ENCODE results near the gene KCTD4.
"Not testable (repeated sequence)": the region's sequence is repeated elsewhere in the genome, so short reads cannot be mapped to it uniquely, and the experiment has no call there.

The KCTD4 gene

DNA sequence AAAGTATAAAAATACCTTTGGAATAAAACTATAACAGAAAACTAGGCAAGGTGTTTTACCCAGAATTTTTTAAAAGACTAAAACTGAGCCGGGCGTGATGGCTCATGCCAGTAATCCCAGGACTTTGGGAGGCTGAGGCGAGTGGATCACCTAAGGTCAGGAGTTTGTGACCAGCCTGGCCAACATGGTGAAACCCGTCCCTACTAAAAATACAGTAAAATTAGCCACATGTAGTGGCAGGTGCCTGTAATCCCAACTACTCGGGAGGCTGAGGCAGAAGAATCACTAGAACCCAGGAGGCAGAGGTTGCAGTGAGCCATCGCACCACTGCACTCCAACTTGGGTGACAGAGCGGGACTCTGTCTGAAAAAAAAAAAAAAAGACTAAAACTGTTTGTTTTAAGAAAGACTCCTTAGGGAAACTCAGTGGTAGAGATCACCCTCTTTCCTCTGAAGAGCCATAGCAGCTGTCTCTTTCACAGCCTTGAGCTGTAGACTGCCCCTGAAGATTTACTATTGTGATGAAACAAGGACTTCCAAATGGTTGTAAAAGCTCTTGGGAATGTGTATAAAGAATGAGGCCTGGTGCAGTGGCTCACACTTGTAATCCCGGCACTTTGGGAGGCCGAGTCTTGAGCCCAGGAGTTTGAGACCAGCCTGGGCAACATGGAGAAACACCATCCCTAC is 14.7 kb upstream of the KCTD4 start:
- no peak for DNase-seq

DNA sequence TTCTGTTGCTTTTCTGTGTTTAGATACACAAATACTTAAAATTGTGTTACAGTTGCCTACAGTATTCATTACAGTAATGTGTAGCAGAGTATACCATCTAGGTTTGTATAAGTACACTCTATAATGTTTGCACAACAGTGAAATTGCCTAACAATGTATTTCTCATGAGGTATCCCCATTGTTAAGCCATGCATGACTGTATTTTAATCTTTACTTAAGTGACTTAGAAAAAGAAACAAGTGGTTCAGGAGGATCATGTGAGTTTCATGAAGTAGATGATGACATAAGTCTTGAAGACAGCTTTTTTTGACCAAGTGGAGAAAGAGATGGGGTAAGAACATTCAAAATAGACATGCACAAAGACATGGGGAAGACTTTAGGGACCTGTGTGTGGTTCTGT is 8.4 kb upstream of the KCTD4 start:
- DNase-seq = no peak

DNA sequence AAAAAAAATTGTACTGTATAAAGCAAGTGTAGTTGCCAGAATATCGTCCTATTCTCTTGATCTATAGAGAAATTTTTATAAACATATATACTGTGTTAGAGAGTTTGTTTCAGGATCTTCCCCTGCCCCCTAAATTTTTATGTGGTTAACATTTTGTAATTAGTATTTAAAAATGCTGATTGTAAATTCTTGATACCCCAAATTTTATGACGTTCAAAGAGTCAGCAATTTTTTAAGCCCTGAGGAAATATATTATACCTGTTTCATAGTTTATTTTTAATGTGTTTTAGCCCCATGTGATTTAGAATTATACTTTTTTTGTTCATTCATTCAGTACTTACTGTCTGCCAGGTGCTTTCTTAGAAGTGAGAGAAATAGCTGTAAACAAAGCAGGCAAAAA is 7.3 kb upstream of the KCTD4 start:
- no peak for DNase-seq

DNA sequence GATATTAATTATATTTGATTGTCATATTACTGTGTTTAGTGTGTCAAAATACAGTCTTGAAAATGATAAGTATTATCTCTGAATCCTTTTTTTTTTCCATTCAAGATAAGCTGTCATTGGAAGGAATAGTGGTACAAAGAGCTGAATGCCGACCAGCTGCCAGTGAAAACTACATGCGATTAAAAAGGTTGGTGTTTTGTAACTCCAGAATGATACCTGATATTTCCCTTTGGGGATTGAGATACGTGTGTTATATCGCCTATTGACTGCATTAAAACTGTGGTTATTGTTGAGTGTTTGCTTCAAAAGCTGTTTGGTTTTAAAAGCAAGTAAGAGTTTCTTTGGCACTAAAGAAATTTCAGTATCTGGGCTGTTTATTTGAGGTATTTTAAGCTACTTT is 6.5 kb upstream of the KCTD4 start:
- no peak for DNase-seq

DNA sequence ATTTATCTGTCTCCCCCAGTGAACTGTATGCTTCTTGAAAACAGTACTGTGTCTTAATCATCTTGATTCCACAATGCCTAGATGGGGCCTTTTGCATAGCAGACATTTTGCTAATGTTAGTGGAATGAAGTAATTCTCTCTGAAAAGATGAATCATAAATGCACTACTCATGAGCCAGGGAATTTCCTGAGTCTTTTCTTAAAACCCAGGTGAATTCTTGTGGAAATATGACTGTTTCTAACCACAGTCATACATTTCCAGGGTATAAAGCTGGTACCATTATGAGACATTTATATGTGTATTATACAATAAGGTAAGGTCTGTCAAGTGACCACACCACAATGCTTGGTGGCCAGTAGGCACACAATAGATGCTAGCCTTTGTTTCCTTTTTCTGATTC is 5.5 kb upstream of the KCTD4 start:
- no peak for DNase-seq

DNA sequence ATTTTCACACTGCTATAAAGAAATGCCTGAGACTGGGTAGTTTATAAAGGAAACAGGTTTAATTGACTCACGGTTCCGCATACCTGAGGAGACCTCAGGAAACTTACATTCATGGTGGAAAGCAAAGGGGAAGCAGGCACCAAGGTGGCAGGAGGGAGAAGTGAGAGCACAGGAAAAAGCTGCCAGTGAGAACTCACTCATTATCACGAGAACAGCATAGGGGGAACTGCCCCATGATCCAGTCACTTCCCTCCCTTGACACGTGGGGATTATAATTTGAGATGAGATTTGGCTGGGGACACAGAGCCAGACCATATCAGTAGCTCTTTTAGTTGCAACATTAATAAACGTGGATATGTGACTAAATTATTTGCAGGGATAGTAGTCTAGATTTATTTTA is 4.3 kb upstream of the KCTD4 start:
- DNase-seq = no peak

DNA sequence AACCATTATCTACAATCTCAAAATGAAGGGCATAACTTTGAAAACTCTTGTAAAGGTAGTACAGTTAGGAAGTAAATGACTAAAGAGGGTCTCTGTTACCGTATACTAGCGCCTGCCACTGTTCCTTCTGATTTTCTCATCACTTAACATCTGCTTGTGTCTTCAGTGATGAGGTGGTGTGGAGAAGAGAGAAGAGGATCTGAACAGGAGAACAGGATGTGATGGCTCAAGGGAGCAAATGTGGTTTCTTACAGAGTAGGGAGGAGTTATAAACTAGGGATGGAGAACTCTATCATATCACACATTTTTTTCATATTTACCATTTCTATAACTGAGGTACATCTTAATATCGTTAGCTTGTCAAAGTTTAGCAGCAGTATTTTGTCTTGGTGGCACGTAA is 1.1 kb downstream of the KCTD4 start:
- no peak for DNase-seq

DNA sequence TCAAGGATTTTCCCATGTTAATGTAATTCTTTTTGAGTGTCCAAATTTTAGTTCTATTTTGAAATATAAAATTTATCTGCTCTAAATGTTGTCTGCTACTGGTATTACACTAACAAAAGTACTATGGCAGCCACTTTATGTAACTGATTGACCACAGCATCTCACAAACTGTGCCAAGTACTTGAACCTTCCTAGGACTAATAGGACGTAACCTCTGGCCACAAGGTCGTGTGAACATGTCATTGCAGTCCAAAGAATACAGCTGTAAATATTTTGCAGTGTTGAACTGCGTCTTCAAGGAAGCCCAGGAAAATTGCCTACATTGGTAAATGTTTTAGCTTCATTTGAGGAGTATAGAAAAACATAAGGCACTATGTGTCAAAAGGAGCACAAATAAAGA is 1.9 kb downstream of the KCTD4 start:
- DNase-seq = no peak

DNA sequence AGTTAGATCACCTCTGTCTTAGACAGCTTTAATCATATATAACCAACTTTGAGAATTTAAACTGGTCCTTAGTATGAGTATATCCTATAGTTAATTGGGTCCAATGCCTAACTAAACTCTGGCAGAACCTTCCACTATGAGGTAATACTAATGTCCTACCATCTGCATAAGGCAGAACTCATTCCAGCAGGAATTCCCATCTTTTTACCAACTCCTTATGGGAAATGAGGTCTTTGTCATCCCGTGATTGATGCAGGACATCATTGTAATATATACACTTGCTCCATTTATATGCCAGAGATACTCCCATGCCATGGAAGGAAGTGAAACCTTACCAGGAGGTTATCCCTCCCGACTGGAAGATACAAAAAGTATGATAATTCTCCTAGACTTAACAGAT is 2.8 kb downstream of the KCTD4 start:
- DNase-seq = no peak

DNA sequence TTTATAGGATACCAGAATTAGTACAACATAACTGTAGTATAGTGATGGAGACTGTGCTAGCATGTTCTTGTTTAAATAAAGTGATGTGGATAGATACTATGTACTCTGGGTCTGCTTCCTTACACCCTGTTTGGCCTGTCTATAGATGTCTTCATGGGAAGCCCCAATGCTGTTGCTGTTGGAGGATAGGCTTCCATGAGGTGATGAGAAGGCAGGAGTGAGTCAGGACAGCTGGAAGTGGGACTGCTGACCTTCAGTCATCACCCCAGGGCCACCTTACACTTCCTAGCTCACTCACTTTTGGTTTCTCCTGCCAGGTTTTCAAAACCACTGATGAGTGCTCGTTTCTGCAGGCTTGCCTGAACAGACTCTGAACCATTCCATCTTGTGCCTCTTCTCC is 4.2 kb downstream of the KCTD4 start:
- no peak for DNase-seq

DNA sequence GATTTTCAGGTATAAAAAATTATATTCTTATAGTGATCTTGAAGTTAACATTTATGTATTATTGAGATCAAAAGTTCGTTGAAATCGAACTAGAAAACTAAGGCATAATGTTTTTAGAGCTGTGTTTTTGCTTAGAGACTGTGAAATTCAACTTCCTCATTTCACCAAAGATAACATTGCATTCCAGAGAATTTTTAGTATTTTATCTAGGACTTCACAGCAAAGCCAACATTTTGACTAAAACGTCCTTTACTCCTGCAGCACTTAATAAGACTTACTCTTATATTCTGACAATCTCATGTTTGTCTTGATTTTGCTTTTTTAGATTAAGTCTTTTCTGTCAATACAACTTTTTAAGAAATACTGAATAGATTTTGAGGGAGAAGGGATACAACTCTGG is 4.7 kb downstream of the KCTD4 start:
- DNase-seq = no peak

DNA sequence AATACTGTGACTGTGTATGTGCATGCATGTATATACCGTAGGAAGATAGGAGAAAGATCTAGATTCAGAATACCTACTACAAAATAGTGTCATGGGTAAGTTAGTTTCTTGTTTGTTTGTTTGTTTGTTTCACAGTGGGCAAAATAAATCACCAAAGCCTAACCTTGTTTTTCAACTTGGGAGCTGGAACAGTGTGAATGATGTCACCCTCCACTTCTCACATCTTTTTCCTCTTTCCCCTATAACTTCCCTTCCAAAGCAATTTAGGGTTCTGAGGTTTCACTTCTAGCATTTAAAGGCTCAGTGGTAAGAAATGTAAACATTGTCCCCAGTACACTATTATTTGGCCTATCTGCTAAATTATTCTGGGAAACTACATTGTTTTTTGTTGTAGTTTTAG is 5.4 kb downstream of the KCTD4 start:
- DNase-seq = no peak

DNA sequence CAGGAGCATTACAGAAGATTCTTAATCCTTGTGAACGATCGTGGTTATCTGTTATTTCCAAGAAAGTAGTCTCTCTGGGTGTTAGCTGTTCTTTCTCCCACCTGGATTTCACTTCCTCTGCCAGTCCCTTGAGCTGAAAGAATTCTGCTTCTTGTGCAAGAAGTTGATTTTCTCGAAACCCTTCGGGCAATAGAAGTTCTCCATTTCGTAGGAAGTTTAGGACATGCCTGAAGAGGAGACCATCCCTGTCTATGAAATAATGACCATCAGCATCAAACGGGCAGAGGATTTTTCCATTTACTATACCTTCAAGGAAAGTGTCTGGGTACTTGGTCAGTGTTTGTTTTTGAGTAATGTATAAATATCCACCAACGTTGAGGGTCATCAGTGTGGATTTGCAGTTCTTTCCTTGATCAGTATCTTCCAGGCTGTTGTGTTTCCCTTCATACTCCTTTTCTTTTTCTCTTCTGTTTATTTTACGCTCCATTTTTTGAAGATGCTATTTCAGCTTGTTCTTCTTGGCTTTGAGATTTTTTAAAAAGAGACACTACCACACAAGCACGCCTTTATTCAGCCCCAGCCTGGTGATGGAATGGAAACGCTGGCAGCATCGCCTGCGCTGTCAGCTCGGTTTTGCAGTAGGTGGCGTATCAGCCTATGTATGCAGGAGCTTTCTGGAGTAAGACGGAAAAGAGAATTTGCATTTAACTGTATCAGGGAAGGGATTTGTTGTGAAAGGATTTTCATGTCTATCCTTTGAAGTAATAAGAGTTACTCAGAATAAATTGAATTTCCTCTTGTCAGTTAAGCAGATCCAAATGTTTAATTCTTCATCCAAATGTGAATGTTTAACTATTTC is 6.5 kb downstream of the KCTD4 start:
- no peak for DNase-seq

DNA sequence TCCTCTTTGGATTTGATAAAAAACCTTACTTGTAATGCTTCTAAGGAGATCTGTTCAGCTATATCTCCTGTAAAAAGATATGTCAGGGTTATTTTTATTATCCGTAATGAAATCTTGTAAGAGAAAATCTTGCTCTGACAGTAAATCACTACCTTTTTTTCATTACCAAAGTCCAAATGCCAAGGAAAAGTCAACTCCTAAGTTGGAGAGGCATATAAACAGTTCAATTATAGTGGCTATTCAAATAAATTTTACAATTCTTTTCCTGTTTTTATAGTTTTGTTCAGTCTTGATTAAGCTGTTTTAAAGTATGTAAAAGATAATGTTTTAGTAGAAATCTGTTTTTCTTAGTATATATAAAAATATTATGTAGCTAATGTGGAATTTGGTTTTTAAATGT is 9.0 kb downstream of the KCTD4 start:
- no peak for DNase-seq

DNA sequence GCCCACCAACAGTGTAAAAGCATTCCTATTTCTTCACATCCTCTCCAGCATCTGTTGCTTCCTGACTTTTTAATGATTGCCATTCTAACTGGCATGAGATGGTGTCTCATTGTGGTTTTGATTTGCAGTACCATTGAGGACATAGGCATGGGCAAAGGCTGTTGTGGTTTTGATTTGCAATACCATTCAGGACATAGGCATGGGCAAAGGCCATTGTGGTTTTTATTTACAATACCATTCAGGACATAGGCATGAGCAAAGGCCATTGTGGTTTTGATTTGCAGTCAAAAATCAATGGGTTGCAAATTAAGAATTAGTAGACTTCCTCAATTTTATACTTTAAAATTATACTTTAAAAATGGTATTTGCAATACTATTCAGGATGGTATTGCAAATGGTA is 11.3 kb downstream of the KCTD4 start:
- DNase-seq = not testable (repeated sequence)

DNA sequence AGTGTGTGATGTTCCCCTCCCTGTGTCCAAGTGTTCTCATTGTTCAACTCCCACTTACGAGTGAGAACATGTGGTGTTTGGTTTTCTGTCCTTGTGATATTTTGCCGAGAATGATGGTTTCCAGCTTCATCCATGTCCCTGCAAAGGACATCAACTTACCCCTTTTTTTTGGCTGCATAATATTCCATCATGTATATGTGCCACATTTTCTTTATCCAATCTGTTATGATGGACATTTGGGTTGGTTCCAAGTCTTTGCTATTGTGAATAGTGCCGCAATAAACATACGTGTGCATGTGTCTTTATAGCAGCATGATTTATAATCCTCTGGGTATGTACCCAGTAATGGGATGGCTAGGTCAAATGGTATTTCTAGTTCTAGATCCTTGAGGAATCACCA is 11.8 kb downstream of the KCTD4 start:
- DNase-seq = not testable (repeated sequence)

DNA sequence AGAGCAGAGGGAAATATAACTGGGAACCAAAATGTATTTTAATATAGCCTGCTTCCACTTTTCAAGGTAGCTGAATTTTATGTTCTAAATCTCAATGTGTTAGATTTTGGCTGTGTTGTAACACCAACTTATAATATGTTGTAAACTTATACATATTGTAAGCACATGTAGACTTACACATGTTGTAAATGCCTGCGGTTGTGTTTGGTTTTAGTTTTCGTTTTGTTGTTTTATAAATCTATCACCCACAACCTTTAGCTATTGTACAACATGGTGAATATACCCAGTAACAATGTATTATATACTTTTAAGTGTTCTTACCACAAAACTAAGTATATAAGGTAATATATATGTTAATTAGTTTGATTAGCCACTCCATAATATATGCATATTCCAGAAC is 15.6 kb downstream of the KCTD4 start:
- DNase-seq = no peak

DNA sequence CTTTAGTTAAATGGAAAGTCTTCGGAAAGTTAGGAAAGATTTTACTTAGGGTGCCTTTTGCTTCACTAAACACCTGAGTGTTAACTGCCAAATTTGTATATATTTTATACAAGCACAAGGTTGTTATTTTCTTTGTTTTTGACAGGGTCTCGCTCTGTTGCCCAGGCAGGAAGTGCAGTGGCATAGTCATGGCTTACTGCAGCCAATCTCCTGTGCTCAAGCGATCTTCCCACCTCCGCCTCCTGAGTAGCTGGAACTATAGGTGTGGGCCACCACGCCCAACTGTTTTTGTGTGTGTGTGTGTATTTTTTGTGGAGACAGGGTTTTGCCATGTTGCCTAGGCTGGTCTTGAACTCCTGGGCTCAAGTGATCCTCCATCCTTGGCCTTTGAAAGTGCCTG is 16.2 kb downstream of the KCTD4 start:
- no peak for DNase-seq

DNA sequence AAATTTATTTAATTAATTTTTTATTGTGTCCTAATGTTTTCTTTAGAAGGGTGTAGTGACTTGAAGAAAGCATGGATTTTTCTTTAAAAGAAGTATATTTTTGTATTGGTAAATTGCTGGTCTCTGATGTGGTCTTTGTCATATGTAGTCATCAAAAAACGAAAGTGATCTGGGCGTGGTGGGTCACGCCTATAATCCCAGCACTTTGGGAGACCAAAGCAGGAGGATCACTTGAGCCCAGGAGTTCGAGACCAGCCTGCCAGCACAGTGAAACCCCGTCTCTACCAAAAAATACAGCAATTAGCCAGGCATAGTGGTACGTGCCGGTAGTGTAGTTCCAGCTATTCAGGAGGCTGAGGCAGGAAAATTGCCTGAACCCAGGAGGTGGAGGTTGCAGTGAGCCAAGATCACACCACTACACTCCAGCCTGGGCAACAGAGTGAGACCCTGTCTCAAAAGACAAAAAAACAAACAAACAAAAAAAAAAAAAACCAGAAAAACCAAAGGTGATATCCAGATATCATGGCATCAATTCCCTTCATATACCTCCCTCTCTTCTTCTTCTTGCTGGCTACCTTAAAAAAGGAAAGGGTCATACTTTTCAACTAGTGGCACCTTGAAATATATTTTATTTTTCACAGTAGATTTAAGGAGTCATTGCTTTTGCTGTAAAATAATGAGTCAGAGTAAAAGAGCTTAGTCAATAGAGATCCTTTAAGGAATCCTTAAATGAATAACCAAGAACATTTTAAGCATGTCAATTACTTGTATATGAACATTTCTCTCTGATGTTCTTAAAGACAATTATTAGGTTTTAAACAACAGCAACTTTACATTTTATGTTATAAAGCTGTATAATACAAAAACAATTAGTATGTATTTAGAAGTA is 19.9 kb downstream of the KCTD4 start:
- DNase-seq = no peak

DNA sequence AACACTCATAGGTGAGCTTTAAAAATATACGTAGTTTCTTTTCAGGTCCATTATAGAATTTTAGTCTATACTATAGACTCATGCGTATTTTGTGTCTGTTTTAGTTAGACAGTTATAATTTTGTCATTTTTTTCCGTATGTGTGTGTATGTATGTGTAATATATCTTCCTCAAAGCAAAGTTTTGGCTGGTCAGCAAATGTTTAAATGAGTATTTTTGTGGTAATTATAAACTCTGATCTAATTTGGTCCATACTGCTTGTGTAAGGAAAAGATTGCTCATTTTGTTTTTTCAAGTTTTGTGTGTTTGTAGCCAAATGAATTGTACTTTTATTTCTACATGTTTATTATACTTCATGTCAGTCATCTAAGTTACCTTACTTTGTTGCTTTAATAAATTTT is 20.5 kb downstream of the KCTD4 start:
- no peak for DNase-seq

DNA sequence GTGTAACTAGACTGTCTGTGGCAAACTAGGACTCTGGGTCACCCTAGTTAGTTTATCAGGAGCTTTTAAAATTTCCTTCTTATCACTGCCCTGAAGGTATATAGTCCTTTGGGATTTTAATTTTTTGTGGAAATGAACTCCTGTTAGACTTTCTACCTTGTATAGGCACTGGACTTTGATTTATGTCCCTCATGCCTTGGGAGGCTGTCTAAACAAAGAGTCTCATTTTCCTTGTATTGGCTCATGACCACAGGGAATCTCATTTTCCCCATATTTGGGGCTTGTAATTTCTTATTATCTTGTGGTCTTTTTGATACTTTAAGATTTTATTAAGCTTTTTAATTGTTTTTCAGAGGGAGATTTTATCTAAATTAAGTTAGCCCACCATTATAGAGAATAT is 21.4 kb downstream of the KCTD4 start:
- DNase-seq = no peak

DNA sequence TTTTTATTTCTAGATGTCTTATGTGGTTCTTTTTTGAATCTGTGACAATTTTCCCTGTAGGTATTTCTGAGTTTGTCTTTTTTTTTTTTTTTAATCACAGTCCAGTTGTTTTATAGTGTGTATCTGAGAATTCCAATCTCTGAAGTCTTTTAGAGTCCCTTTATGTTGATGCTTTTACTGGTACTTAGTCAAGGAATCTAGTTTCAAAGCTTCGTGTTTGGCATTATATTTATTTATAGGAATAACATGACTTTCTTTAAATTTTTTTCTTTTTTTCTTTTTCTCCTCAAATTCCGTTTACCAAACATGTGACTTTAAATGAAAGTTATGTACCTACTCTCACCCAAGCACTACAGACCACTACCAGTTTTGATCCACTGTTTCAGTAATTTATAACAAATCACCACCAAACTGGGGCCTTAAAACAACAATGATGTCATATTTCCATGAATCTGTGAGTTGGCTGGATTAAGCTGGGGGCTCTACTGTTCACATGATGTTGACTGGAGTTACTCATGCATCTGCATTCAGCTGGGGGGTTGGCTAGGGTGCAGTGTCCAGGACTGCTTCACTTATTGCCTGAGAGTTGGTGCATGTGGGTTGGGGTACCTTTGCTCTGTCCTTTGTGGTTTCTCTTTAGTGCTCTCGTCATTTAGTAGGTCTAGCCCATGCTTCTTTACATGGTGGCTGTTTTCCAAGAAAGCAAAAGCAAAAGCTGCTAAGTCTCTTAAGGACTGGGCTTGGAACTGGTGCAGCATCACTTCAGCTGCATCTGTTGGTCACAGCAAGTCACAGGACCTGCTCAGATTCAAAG is 22.3 kb downstream of the KCTD4 start:
- DNase-seq = no peak

DNA sequence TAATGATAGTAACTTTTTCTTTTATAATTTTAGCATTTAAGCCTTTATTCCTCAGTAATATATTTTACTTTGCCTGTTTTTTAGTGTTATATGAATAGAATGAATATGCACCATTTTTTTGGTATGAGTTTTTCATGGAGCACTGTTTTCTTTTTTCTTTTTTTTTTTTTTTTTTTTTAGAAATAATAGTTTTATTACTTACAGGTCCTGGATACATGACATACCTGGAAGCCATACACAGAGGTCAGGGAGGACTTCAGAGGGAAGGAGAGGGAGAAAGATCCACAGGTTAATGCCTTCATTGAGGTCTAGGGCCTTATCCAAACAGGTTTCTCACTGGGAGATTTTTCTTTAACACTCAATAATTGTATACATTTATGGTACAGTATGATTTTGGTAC is 26.4 kb downstream of the KCTD4 start:
- DNase-seq = no peak

All from cortex of kidney (tissue), 1 donor.